DMS114 treated with DMSO at 0.1 percent for 48 hours (cell line): ENCODE data around the gene C5orf63.
"Not testable (repeated sequence)": the region's sequence is repeated elsewhere in the genome, so short reads cannot be mapped to it uniquely, and the experiment has no call there.

Source experiments
- DNase-seq: peaks from one replicate; lab custom pipeline; 2025; ENCODE audit not compliant: unreplicated experiment; lab: John Stamatoyannopoulos, UW

The C5orf63 gene

DNA sequence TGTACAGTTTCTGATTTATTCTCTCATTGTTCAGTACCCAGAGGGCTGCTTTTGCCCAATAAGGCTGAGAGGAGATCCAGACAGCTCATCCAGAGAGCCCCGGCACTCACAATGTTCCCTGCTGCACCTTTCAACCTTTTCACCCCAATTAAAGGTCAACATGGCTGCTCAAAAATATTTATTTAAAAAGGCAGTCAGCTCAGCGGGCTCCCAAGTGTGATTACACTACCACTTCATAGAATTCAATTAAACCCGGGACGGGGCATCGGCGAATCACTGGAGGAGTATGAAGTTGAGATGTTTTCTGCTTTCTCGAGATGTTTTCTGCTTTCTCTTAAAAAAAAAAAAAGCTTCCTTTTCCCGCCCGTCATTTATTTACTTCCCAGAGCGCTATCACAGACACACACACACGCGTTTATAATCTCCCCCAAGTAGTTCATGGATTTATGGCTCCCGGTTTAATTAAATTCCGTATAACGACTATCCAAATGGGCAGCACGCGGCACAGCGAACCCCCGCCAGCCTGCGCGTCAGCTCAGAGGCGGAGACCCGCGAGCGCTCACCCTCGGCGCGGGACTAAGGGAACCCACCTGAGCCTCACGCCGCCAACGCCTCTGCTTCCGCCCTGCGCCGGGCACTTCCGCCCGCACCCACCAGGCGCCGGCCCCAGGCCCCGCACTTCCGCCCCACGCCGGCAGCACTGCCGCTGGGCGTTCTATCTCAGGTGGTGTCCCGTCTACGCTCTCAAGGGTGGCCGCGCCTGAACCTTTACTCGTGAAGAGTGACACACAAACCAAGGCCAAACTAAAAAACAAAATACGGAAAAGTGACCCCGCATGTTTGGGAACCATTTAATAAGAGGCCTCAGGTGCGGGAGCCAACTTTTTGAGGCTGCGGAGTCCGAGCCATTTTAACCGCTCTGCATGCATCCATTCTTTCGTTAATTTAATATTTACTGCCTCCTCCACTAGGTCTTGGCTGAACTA, at the start of gene C5orf63:
TSS of gene C5orf63 (minus strand) at position 642 of the 986 bp plus-strand sequence. CDS start 14,507 bp downstream, outside the sequence.
- peak; percentile 61 for DNase-seq

DNA sequence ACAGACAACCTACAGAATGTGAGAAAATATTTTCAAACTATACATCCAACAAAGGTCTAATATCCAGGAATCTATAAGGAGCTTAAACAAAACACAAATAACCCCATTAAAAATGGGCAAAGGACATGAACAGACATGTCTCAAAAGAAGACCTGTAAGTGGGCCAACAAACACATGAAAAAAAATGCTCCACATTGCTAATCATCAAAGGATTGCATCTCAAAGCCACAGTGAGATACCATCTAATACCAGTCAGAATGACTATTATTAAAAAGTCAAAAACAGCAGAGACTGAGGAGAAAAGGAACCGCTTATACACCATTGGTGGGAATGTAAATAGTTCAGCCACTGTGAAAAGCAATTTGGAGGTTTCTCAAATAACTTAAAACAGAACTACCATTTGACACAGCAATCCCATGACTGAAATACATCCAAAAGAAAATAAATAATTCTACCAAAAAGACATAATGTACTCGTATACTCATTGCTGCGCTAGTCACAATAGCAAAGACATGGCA, 39.1 kb upstream of the C5orf63 start:
- no peak for DNase-seq

DNA sequence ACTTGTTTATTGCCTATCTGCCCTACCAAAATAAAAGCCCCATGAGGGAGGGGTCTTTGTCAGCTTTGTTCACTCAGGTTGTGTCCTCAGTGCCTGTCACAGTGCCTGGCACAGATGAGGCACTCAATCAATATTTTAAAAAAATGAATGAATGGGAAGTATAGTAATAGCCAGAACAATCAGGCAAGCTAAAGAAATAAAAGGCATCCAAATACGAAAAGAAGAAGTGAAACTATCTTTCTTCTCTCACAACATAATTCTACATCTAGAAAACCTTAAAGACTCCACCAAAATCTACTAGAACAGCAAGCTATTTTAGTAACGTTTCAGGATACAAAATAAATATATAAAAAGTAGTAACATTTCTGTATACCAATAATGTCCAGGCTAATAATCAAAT, 37.8 kb upstream of the C5orf63 start:
- no peak for DNase-seq

DNA sequence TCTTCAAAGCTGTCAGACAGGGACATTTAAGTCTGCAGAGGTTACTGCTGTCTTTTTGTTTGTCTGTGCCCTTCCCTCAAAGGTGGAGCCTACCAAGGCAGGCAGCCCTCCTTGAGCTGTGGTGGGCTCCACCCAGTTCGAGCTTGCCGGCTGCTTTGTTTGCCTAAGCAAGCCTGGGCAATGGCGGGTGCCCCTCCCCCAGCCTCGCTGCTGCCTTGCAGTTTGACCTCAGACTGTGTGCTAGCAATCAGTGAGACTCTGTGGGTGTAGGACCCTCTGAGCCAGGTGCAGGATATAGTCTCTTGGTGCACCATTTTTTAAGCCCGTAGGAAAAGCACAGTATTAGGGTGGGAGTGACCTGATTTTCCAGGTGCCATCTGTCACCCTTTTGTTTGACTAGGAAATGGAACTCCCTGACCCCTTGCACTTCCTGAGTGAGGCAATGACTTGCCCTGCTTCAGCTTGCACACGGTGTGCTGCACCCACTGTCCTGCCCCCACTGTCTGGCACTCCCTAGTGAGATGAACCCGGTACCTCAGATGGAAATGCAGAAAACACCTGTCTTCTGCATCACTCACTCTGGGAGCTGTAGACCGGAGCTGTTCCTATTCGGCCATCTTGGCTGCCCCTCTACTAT, 35.4 kb upstream of the C5orf63 start:
- DNase-seq = not testable (repeated sequence)

DNA sequence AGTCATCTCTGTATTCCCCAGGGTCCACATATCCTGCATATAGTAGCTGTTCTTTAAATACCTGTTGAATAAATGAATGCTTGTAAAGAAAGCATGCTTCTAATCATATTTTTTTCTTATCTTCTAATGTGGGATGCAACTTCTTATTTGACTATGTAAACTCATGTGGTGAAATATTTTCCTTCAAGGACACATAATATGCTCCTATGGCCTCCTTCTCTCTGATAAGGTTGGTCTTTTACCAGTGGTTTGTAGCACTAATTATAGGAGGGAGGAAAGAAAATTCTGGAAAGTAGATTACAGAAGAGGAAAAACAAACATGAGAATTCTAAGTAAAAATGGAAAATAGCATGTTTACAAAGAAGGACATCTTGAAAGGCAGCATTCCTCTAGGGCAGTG, 28.6 kb upstream of the C5orf63 start:
- DNase-seq = no peak

DNA sequence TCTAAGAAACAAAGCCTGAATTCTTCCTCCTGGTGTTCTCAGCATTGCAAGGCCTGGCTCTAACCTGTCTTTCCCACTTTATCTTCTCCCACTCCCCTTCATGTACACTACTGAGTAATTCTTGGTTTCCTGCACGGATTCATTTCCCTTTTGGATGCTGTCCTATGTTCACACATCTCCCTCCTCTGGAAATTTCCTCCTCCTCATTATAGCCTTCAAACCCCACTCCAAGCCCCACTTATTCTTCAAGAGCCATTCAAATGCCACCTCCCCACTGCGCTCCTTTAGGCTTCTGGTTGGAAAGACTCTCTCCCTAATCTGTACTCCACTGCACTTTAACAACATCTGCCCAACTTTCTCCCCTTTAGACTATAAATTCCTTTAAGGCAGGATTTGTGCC, 28.2 kb upstream of the C5orf63 start:
- DNase-seq = no peak

DNA sequence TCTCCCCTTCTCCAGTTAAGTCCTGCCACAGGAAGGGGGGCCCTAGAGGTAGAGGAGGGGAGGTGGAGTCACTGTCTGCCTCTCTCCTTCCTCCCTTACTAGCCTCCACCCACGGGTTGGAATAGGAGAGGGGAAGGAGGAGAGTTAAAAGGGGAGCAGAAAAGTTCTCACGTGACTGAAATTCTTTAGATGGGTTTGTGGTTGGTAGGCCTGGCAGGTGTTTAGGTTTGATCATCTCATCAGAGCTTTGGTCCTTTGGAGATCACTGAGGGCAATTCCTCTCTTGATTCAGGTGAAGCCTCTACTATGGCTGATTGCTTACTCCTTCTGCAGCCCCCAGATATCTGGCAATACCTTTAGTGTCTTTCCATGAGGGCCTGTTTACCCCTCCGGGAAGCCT, 24.9 kb upstream of the C5orf63 start:
- DNase-seq = no peak

DNA sequence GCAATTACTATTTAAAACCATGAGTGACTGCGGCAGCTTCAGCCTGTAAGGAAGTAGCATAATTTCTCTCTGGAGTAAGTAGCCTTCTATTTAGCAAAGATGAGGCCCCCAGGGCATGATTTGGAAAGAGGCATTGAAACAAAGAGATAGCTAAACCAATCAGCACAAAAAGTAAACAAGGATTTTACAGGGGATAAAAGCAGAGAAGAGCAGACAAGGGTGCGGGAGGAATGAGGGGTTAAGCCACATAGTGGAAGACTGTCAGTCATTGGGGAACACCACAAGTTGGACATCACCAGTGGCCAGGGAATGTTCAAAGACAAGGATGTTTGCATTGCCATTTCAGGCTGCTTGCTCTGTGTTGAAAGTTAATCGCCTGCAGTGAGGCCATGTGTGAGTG, 24.0 kb upstream of the C5orf63 start:
- no peak for DNase-seq

DNA sequence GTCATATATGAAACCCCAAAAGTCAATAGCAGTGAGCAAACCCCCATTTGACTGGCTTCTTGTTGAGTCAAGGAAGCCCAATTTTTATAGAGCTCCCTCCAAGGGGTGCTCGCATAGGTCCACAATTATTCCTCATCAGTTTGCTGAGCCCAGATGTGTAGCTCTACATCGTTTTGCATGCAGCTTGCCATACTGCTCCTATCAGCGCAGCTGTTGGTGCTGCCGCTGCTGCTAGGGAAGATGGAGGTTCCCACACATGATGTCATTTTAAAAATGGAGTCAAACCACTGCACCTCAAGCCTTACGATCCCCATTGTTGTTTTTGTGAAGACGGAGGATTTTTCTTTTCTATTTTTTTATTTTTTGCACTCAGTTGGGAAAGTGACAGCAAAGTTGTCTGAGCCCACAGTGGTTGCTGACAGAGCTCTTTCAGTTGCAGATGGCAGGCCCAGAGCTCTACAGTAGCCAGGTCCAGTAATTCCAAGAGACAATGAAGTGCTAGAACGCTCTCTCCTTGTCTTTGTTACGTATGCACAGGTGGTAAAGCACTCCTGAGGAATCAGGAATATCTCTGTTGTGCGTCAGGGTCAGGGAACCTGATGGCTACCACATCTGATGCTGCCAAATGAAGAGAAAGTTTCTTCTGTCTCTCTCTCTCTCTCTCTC, 23.2 kb upstream of the C5orf63 start:
- DNase-seq = no peak

DNA sequence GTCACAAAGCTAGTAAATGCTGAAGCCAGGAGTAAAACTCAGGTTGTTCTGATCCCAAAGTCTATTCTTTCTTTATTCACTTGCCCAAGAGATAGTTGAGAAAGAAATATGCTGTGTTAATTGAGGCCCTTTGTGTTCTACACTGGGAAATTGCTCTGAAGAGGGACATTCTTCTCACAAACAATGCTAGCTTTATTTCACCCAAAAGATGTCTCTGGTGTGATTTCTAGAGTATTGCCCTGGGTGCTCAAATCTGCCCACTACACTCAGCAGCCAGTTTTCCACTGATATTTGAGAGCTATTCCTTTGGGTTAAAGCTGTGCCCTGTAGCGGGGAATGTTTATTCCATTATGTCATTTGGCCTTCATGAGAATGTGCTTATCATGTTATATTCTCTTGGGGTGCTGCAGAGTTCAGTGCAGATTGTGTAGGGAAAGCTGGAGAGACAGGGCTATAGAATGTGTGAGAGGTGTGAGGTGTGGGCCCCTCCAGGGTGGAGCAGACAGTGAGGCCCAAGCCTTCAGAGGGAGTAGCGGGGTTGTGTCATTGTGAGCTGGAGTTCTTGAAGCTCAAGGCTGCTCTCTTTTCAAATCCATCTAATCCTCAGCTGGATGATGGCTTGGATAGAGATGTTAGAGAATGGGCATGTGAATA, 21.0 kb upstream of the C5orf63 start:
- no peak for DNase-seq

DNA sequence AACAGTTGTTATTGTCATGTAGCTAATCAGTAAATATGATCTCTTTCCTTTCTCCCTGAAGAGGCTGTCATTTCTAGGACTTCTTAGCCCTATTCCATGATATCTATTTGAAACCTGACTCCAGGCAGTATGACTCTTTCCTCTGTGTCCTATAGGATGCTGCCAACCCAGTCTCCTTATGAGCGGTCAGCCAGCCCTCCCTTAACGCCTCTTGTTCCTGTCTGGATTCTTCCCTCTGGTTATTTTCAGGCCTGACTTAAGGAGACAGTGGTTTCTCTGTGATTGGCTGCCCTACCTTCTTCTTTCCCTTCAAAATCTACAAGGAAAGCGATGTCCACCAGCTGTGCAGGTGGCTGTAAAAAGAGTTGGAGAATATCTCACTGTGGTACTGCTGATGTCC, 19.4 kb upstream of the C5orf63 start:
- no peak for DNase-seq

DNA sequence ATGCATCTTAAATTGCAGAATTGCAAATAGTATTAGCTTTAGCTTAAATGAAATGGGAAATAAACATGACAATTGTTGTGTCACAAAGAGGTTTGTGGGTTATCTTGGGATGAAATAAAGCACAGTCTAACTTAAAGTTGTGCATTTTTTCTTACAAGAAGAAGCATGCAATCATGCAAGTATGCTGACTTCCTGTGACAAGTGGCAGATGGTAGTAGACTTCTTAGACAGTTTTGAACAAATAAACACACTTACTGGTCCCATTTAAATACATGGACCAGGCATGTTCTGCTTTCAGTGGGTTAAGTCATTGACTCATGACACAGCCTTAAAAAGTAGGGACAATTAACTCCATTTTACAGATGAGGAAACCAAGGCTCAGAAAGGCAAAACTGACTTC, 15.9 kb upstream of the C5orf63 start:
- DNase-seq = no peak

DNA sequence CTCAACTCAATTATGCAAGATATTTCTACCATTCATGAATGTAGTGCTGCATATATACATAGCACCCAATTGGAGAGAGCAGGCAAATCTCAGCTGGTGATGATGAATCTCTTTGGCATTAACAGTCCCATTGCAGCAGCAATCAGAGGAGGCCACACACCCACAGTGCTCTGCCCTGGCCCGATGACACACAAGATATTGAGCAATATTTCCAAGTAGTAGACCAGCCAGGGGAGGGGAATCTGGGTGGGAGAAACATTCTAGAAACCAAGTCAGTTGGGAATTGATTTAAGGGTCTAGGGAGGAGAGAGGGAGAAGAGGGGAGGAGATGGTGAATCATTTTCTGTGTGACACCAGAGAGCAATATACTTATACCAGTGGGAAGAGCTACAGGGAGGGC, 14.9 kb upstream of the C5orf63 start:
- DNase-seq = no peak

DNA sequence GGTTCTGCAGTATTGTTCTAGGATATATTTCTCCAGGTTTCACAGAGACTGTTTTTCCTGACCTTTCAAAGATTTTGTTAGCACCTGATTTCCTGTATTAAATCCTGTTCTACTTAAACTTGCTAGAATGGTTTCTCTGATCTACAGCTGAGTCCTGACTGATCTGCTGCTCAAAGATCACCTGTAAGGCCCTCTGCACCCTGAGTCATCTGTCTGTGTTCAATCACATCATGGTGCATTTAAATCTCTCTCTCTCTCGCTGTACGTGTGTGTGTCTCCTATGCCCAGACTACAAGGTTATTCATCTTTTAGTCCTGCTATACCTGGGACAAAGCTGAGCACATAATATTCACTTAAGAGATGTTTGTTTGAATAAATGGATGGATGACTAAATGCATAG, 13.3 kb upstream of the C5orf63 start:
- DNase-seq = no peak

DNA sequence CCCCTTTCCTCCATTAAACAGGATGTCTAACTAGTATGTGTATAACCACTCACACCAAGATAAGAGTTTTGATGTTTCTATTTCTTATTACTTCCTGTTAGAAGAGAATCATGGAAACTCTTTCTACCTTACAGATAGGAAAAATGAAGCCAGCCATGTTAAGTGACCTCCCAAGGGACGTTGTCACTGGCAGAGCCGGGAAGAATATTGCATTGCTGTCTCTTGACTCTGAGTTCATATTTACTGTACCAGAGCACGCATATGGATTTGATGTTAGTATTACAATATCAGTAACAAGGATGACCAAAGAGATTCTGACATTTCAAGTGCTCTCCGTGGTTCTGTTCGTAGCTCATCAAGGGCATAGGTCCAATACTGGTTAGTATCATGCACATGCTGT, 12.5 kb upstream of the C5orf63 start:
- no peak for DNase-seq

DNA sequence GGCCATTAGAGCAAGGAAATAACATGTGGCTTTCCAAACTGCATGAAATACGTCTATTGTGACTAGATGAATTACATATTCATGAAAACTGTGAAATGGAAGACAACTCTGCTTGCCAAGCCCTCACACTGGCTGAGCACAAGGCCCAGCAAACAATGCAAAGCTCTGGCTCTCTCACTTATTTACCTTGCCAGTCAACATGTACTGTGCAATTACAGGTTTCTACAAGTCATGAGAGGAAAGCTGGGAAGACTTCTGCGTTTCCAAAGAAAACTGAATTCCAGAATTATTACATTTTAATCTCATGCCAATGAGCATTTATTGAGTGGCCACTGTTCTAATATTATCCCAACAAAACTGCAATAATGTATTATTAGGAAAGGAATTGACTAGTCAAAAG, 12.1 kb upstream of the C5orf63 start:
- no peak for DNase-seq

DNA sequence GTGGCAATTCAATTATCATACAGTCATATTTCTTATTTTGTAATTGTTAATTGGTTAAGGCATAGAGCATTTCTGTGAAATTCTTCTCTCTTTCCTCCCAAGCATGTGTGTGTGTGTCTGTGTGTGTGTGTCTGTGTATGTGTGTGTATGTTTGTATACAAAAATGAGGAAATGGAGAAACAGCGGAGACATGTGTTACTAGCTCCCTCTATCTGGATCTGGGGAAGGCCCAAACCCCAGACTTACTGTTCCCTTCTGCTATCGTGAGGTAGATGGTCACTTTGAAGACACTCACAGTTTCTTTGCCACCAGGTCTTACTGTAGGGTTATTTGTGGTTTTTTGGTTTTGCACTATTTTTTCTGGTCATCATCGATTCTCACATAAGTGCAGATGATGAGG, 11.4 kb upstream of the C5orf63 start:
- no peak for DNase-seq

DNA sequence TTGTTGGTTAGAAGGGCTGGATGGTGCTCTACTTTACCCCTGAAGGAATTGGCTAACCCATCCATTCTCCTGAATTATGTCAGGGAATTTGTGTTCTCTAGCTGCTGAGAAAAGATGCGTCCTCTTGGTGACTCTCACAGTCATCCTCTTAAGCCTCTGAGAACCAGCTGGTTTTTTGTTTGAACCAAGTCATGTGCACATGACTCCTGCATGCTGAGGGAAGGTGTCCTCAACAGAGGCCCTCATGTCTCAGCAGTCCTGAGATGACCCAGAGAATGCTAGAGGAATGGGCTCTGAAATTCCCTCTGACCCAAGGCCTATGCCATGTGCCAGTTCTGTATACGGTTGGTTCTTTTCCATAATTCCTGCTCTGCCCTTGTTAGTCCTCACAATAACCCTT, 10.4 kb upstream of the C5orf63 start:
- DNase-seq = no peak

DNA sequence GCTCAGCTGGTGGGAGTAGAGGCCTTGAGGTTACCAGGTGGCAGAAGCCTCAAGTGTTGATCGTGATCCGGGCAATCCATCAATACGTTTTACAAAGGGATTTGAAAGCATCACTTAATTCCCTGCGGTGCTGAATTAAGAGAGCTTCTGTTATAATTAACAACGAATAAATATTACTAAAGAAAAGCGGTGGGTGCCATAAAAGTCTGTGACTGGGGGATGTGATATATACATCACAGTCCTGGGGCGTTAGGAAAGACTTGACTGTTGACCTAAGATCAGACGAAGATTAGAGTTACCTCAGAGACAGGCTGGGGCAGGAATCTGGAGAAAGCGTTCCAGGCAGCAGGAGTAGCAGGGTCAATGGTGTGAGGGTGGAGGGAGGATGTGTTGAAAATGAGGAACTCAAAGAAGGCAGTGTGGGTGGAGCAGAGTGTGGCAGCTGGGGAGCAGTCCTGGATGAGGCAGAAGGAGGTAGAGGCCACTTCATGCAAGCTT, 6.7 kb upstream of the C5orf63 start:
- no peak for DNase-seq

DNA sequence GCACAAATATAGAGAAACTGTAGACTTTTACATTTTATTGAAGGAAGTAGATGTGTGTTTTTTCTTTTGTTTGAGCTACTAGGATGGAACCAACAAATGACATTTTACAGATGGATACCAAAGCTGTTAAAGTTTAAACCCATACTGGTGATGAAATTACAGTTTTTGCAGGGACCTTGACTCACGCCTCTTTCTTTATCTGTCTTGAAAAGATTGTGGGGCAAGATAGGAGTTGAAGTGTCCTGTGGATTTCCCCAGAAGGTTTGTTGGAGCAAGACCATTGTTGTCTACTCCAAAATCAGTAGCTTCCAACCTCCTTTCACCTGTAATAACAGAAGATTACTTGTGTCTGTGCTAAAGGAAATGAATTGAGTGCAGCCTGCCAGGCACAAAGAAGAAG, 4.1 kb upstream of the C5orf63 start:
- DNase-seq = no peak
